SIG-M5 (cell line): ENCODE data around the gene MAP6.
A peak's percentile ranks its signal among the peaks of the same experiment; 100 is the strongest.

Experiments used
- DNase-seq: peaks from one replicate; lab custom pipeline; 2025; lab: John Stamatoyannopoulos, UW

Gene MAP6

GRCh38 chr11:75667255-75667830 is 1.5 kb downstream of the MAP6 start:
- no peak for DNase-seq

- DNase-seq: no peak
Observed at GRCh38 chr11:75665990-75666389, 2.8 kb downstream of the MAP6 start.

GRCh38 chr11:75665126-75665525 is 3.7 kb downstream of the MAP6 start:
- DNase-seq: no peak

- no peak for DNase-seq
Observed at GRCh38 chr11:75664389-75664788, 4.4 kb downstream of the MAP6 start.

GRCh38 chr11:75663808-75664207 is 5.0 kb downstream of the MAP6 start:
- no peak for DNase-seq

GRCh38 chr11:75659836-75660235 is 9.0 kb downstream of the MAP6 start:
- DNase-seq: no peak

GRCh38 chr11:75656044-75656727 is 12.7 kb downstream of the MAP6 start:
- no peak for DNase-seq

- DNase-seq: no peak
Observed at GRCh38 chr11:75655605-75656004, 13.2 kb downstream of the MAP6 start.

GRCh38 chr11:75654314-75654713 is 14.5 kb downstream of the MAP6 start:
- no peak for DNase-seq

- DNase-seq: no peak
Observed at GRCh38 chr11:75653532-75653931, 15.3 kb downstream of the MAP6 start.

GRCh38 chr11:75652936-75653335 is 15.9 kb downstream of the MAP6 start:
- DNase-seq: no peak

GRCh38 chr11:75651218-75651617 is 17.6 kb downstream of the MAP6 start:
- DNase-seq: no peak

- no peak for DNase-seq
Observed at GRCh38 chr11:75650167-75650723, 18.6 kb downstream of the MAP6 start.

- no peak for DNase-seq
Observed at GRCh38 chr11:75644946-75645345, 23.9 kb downstream of the MAP6 start.

- no peak for DNase-seq
Observed at GRCh38 chr11:75644370-75644769, 24.5 kb downstream of the MAP6 start.

- DNase-seq: no peak
Observed at GRCh38 chr11:75642402-75643113, 26.3 kb downstream of the MAP6 start.

- DNase-seq: peak; percentile 27
Observed at GRCh38 chr11:75639762-75640181, 29.1 kb downstream of the MAP6 start.

- DNase-seq: no peak
Observed at GRCh38 chr11:75637998-75638397, 30.8 kb downstream of the MAP6 start.

- no peak for DNase-seq
Observed at GRCh38 chr11:75635066-75635862, 33.6 kb downstream of the MAP6 start.

GRCh38 chr11:75633409-75634066 is 35.3 kb downstream of the MAP6 start:
- DNase-seq: no peak

- DNase-seq: no peak
Observed at GRCh38 chr11:75632962-75633361, 35.9 kb downstream of the MAP6 start.

GRCh38 chr11:75632450-75632849 is 36.4 kb downstream of the MAP6 start:
- no peak for DNase-seq
